MM.1S (cell line): ENCODE data around the gene CCDC190.
"Not testable (repeated sequence)": the region's sequence is repeated elsewhere in the genome, so short reads cannot be mapped to it uniquely, and the experiment has no call there.

ENCODE experiments used
- DNase-seq: peaks from one replicate; pipeline ENCODE4 v3.0.0-alpha.2; 2015
- H2AFZ ChIP-seq: fragments of 300-600 bp; sonication (generic); 2 replicates; pipeline ENCODE4 v1.6.0; 2016; ENCODE audit warnings: antibody characterized with exemption, low read length
- H3F3A ChIP-seq: fragments of 300-600 bp; sonication (generic); 2 replicates; pipeline ENCODE4 v1.6.1; 2016; ENCODE audit warnings: mild to moderate bottlenecking, antibody characterized with exemption, low read length, moderate library complexity, mixed read lengths; ENCODE audit not compliant: insufficient read depth
- H3K27ac ChIP-seq: fragments of 300-600 bp; sonication (generic); 2 replicates; pipeline ENCODE4 v1.5.1; 2016; ENCODE audit warnings: mild to moderate bottlenecking, low read length
- H3K27me3 ChIP-seq: fragments of 300-600 bp; sonication (generic); replicated peaks from 2 replicates; pipeline ENCODE4 v1.6.0; 2016; ENCODE audit warnings: low read length; ENCODE audit not compliant: insufficient read depth
- H3K36me3 ChIP-seq: fragments of 300-600 bp; sonication (generic); replicated peaks from 2 replicates; pipeline ENCODE4 v1.6.1; 2016; ENCODE audit warnings: mild to moderate bottlenecking, low read length, mixed read lengths; ENCODE audit not compliant: insufficient read depth
- H3K4me1 ChIP-seq: fragments of 300-600 bp; sonication (generic); 2 replicates; pipeline ENCODE4 v1.6.1; 2016; ENCODE audit warnings: low read length, mixed read lengths
- H3K4me2 ChIP-seq: fragments of 300-600 bp; sonication (generic); 2 replicates; pipeline ENCODE4 v1.6.0; 2016; ENCODE audit warnings: low read depth, low read length
- H3K4me3 ChIP-seq: fragments of 300-600 bp; sonication (generic); 2 replicates; pipeline ENCODE4 v1.5.1; 2016; ENCODE audit warnings: low read length, mixed read lengths
- H3K79me2 ChIP-seq: fragments of 300-600 bp; sonication (generic); 2 replicates; pipeline ENCODE4 v1.6.1; 2016; ENCODE audit warnings: mixed run types, low read length, mixed read lengths
- H3K9ac ChIP-seq: fragments of 300-600 bp; sonication (generic); 2 replicates; pipeline ENCODE4 v1.6.1; 2016; ENCODE audit warnings: low read length, mixed read lengths
- H3K9me2 ChIP-seq: fragments of 300-600 bp; sonication (generic); replicated peaks from 2 replicates; pipeline ENCODE4 v1.6.1; 2016; ENCODE audit warnings: mild to moderate bottlenecking, low read length, mixed read lengths; ENCODE audit not compliant: insufficient read depth
- H3K9me3 ChIP-seq: fragments of 300-600 bp; sonication (generic); replicated peaks from 2 replicates; pipeline ENCODE4 v1.6.1; 2016; ENCODE audit warnings: mild to moderate bottlenecking, low read length, mixed read lengths; ENCODE audit not compliant: insufficient read depth
- H4K20me1 ChIP-seq: fragments of 300-600 bp; sonication (generic); 2 replicates; pipeline ENCODE4 v1.6.1; 2016; ENCODE audit warnings: mild to moderate bottlenecking, low read length, moderate library complexity, mixed read lengths; ENCODE audit not compliant: insufficient read depth
- CTCF ChIP-seq: fragments of 300-600 bp; sonication (generic); IDR thresholded peaks from 2 replicates; pipeline ENCODE4 v1.5.1; 2016; ENCODE audit warnings: antibody characterized with exemption, low read length, mixed read lengths
- EZH2 ChIP-seq: fragments of 300-600 bp; sonication (generic); optimal IDR thresholded peaks from 2 replicates; pipeline ENCODE3; 2017; ENCODE audit warnings: low read depth, mild to moderate bottlenecking, antibody characterized with exemption, low read length, mixed read lengths
- EZH2phosphoT487 ChIP-seq: fragments of 300-600 bp; sonication (generic); IDR thresholded peaks from 2 replicates; pipeline ENCODE4 v1.6.1; 2018; ENCODE audit warnings: antibody characterized with exemption, low read length

Gene CCDC190

DNA sequence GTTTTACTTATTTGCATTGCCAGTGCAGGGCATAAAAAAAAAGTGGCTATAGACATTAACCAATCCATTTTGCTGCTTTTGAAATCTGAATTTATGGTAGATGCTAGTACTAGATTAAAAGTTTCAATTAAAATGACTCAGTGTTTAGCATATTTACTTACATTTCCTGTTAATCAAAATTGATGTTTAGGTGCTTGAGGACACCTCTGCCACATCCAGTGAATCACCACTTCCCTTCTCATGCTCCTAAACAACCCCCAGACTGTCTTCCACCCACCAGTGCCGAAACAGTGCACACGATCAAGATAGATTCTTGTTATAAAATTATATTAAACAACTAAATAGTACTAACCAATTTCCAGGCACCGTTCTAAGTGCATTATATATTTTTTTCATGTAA lies 37.7 kb downstream of the CCDC190 start:
- no peak overlapping the region for H3K9ac ChIP-seq
- TF ChIP-seq CTCF (no peak), EZH2 (no peak), EZH2phosphoT487 (no peak)
- no peaks in the 10 kb centered on the region for H4K20me1 ChIP-seq
- no peak for DNase-seq
- H2AFZ ChIP-seq, result no peak overlapping the region
- H3K9me2 ChIP-seq, result no peaks in the 10 kb centered on the region
- no peaks in the 10 kb centered on the region for H3F3A ChIP-seq
- H3K27ac ChIP-seq, result no peak overlapping the region
- H3K36me3 ChIP-seq, result no peaks in the 10 kb centered on the region
- H3K4me2 ChIP-seq, result no peak overlapping the region
- H3K4me3 ChIP-seq, result no peak overlapping the region
- no peaks in the 10 kb centered on the region for H3K79me2 ChIP-seq
- no peaks in the 10 kb centered on the region for H3K27me3 ChIP-seq
- no peaks in the 10 kb centered on the region for H3K9me3 ChIP-seq
- H3K4me1 ChIP-seq, result no peaks in the 10 kb centered on the region

DNA sequence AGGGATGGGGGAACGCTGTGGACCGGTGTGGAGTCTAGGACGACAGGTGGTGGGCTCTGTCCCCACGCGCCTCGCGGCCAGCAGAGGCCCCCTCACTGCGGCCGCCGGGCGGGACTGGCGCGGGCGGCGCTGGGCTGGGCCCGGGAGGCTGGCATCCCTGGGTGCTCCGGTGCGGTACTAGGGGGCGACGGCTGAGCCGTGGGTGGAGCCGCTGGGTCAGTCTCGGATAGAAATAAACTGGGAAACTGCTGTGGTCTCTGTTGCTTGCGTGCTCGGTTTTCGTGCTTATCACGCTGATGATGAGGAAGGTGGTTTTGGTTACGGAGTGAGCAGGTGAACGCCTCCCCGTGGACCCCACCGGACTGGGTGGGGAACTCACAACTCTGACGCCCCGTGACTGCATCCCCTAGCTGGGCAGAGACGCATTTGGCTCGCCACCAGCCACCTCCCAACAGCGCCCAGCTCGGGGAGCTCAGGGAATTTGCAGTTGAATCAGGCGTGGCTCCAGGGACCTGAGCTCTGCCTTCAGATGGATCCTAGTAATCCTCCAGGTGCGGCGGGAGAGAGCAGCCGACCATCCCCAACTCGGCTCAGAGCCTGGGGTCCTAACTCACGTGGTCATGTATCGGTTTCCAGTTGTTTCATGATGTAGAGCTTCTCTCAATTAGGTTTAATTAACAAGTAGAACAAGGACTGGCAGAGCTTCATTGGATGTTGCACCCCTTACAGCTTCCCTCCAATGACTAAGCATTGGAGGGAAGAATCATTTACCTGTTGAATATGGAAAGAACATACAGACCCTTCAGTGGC lies 38.4 kb downstream of the CCDC190 start:
- 0 out of 2 replicates have a peak overlapping the region, but pooled peaks have one; percentile 7 for H3K4me3 ChIP-seq
- H3K9ac ChIP-seq, result no peak overlapping the region
- DNase-seq, result no peak

GRCh38 chr1:162818666-162819065 lies 42.3 kb downstream of the CCDC190 start:
- H3K4me3 ChIP-seq, H3K27me3 ChIP-seq, H3K36me3 ChIP-seq, H3K27ac ChIP-seq, H3K4me2 ChIP-seq, H3K79me2 ChIP-seq, H3K9me2 ChIP-seq, H3K9me3 ChIP-seq, H4K20me1 ChIP-seq, H3K9ac ChIP-seq, H3K4me1 ChIP-seq, H3F3A ChIP-seq, DNase-seq, H2AFZ ChIP-seq: not testable (repeated sequence)

More for the DNA sequence above, 38.4 kb downstream of the CCDC190 start:
- TF ChIP-seq EZH2phosphoT487 (no peak), EZH2 (no peak), CTCF (no peak)
- Histone ChIP-seq H3K27ac (no peak overlapping the region), H3K4me2 (no peak overlapping the region), H2AFZ (no peak overlapping the region), H3K9me3 (no peaks in the 10 kb centered on the region), H3F3A (no peaks in the 10 kb centered on the region), H3K4me1 (no peaks in the 10 kb centered on the region), H3K79me2 (no peaks in the 10 kb centered on the region), H4K20me1 (no peaks in the 10 kb centered on the region), H3K27me3 (no peaks in the 10 kb centered on the region), H3K36me3 (no peaks in the 10 kb centered on the region), H3K9me2 (no peaks in the 10 kb centered on the region)

DNA sequence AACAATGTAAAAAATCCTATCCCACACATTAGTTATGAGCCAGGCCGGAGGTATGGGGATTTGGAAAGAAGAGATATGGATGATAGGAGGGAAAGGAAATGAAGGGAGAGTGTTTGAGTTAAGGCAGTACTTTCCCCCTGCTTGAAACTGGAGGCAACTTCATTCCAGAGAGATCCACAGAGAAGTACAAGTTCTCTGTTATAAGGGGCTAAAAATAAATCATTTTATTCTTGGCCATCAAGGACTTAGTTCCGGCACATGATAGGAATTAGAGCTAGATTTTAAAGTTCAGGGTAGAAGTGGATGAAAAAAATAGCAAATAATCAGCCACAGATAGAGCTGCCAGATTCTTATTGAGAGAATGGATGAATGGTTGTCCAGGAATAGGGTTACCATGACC lies 42.8 kb downstream of the CCDC190 start:
- H3K9ac ChIP-seq, H3K9me2 ChIP-seq, H4K20me1 ChIP-seq, DNase-seq, H3K4me3 ChIP-seq, H2AFZ ChIP-seq, H3K9me3 ChIP-seq, H3K27ac ChIP-seq, H3K36me3 ChIP-seq, H3K4me2 ChIP-seq, H3K4me1 ChIP-seq, H3F3A ChIP-seq, H3K27me3 ChIP-seq, H3K79me2 ChIP-seq: not testable (repeated sequence)

GRCh38 chr1:162812357-162812756 lies 48.6 kb downstream of the CCDC190 start:
- H3K9ac ChIP-seq, H3K9me3 ChIP-seq, H3K27ac ChIP-seq, H3K9me2 ChIP-seq, H2AFZ ChIP-seq, DNase-seq, H3K36me3 ChIP-seq, H3K4me3 ChIP-seq, H3K27me3 ChIP-seq, H3K4me1 ChIP-seq, H3K79me2 ChIP-seq, H3K4me2 ChIP-seq, H4K20me1 ChIP-seq, H3F3A ChIP-seq: not testable (repeated sequence)

DNA sequence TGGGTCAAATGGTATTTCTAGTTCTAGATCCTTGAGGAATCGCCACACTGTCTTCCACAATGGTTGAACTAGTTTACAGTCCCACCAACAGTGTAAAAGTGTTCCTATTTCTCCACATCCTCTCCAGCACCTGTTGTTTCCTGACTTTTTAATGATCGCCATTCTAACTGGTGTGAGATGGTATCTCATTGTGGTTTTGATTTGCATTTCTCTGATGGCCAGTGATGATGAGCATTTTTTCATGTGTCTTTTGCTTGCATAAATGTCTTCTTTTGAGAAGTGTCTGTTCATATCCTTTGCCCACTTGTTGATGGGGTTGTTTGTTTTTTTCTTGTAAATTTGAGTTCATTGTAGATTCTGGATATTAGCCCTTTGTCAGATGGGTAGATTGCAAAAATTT lies 53.5 kb downstream of the CCDC190 start:
- not testable (repeated sequence) for H3K4me1 ChIP-seq, DNase-seq, H4K20me1 ChIP-seq, H3K79me2 ChIP-seq, H3F3A ChIP-seq, H3K27ac ChIP-seq, H3K9ac ChIP-seq, H3K4me2 ChIP-seq, H3K9me2 ChIP-seq, H3K4me3 ChIP-seq, H3K27me3 ChIP-seq, H2AFZ ChIP-seq, H3K36me3 ChIP-seq, H3K9me3 ChIP-seq
